ENCODE results near the gene LRRC45. TPM values are rescaled to one million over a fixed set of nuclear protein-coding genes. Genes with fewer than 3 reads are reported as not detected.
A peak's percentile ranks its signal among the peaks of the same experiment; 100 is the strongest.
"Not testable (repeated sequence)": the region's sequence is repeated elsewhere in the genome, so short reads cannot be mapped to it uniquely, and the experiment has no call there.

LRRC45 gene
- total RNA-seq (2012; rRNA removed): 8.6 and 13.5 TPM in 2 replicates

GRCh38 chr17:82022981-82023446 is at the start of gene LRRC45:
LRRC45 (plus strand) TSS chr17:82023305; CDS start chr17:82023644, 339 bp downstream.
- Histone ChIP-seq H3K4me2 (ENCODE audit: low read length) (peak within 1 kb of the TSS; percentile 100), H3K9me3 (replicated peaks; ENCODE audit: low read length) (no peaks in the 10 kb centered on the region), H3K4me1 (ENCODE audit: control insufficient read depth, insufficient read depth, low read length) (peaks cover 25% of the 10 kb centered on the region), H3K27me3 (ENCODE audit: control insufficient read depth, insufficient read depth, low read length) (no peaks in the 10 kb centered on the region), H3K36me3 (ENCODE audit: insufficient read depth, low read length) (peaks cover 8% of the 10 kb centered on the region), H3K4me3 (ENCODE audit: low read length) (peak within 1 kb of the TSS; percentile 96), H3K9ac (ENCODE audit: low read depth, low read length) (peak within 1 kb of the TSS; percentile 87)

GRCh38 chr17:81973432-81973831 is 49.7 kb upstream of the LRRC45 start:
- Histone ChIP-seq H3K36me3 (ENCODE audit: insufficient read depth, low read length) (no peaks in the 10 kb centered on the region), H3K9ac (ENCODE audit: low read depth, low read length) (no peak overlapping the region), H3K4me3 (ENCODE audit: low read length) (no peak overlapping the region), H3K27me3 (ENCODE audit: control insufficient read depth, insufficient read depth, low read length) (no peaks in the 10 kb centered on the region), H3K4me2 (ENCODE audit: low read length) (no peak overlapping the region), H3K4me1 (ENCODE audit: control insufficient read depth, insufficient read depth, low read length) (peaks cover 11% of the 10 kb centered on the region), H3K9me3 (replicated peaks; ENCODE audit: low read length) (peaks cover 8% of the 10 kb centered on the region)

- Histone ChIP-seq H3K4me1 (ENCODE audit: control insufficient read depth, insufficient read depth, low read length) (peaks cover 13% of the 10 kb centered on the region), H3K9ac (ENCODE audit: low read depth, low read length) (peak overlapping the region; percentile 93), H3K9me3 (replicated peaks; ENCODE audit: low read length) (peaks cover 8% of the 10 kb centered on the region), H3K27me3 (ENCODE audit: control insufficient read depth, insufficient read depth, low read length) (no peaks in the 10 kb centered on the region), H3K4me3 (ENCODE audit: low read length) (peak overlapping the region; percentile 93), H3K36me3 (ENCODE audit: insufficient read depth, low read length) (peaks cover 7% of the 10 kb centered on the region), H3K4me2 (ENCODE audit: low read length) (peak overlapping the region; percentile 94)
These were observed 46.5 kb upstream of the LRRC45 start for GRCh38 chr17:81976332-81977210.

- H3K4me1 ChIP-seq (ENCODE audit: control insufficient read depth, insufficient read depth, low read length): peaks cover 13% of the 10 kb centered on the region
- no peaks in the 10 kb centered on the region for H3K27me3 ChIP-seq (ENCODE audit: control insufficient read depth, insufficient read depth, low read length)
- H3K9ac ChIP-seq (ENCODE audit: low read depth, low read length): peak within 1 kb of the TSS; percentile 93
- peaks cover 7% of the 10 kb centered on the region for H3K36me3 ChIP-seq (ENCODE audit: insufficient read depth, low read length)
- peak within 1 kb of the TSS; percentile 94 for H3K4me2 ChIP-seq (ENCODE audit: low read length)
- H3K4me3 ChIP-seq (ENCODE audit: low read length): peak within 1 kb of the TSS; percentile 93
- peaks cover 8% of the 10 kb centered on the region for H3K9me3 ChIP-seq (replicated peaks; ENCODE audit: low read length)
These were observed 45.8 kb upstream of the LRRC45 start, which contains the start of gene ASPSCR1 for GRCh38 chr17:81977211-81977808. ASPSCR1 (plus strand) TSS chr17:81977629; CDS start chr17:81977647, 18 bp downstream.

GRCh38 chr17:81978524-81979298 is 44.4 kb upstream of the LRRC45 start:
- H3K27me3 ChIP-seq (ENCODE audit: control insufficient read depth, insufficient read depth, low read length): no peaks in the 10 kb centered on the region
- H3K36me3 ChIP-seq (ENCODE audit: insufficient read depth, low read length): peaks cover 7% of the 10 kb centered on the region
- H3K9me3 ChIP-seq (replicated peaks; ENCODE audit: low read length): no peaks in the 10 kb centered on the region
- peak overlapping the region; percentile 93 for H3K9ac ChIP-seq (ENCODE audit: low read depth, low read length)
- peaks cover 13% of the 10 kb centered on the region for H3K4me1 ChIP-seq (ENCODE audit: control insufficient read depth, insufficient read depth, low read length)
- peak overlapping the region; percentile 94 for H3K4me2 ChIP-seq (ENCODE audit: low read length)
- H3K4me3 ChIP-seq (ENCODE audit: low read length): peak overlapping the region; percentile 54

DNA sequence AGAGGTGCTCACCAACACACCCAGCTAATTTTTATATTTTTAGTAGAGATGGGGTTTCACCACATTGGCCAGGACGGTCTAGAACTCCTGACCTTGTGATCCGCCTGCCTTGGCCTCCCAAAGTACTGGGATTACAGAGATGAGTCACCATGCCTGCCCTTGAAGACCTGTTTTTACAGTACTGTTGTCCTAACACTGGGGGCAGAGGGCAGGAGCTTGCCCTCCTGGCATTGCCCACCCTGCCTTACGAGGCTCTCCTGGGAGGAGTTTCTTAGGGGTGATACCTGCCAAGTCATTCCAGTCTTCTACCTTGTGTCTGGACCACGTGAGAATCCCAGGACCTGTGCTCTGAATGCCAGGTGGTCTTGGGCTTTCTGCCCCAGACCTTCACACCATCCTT is 43.0 kb upstream of the LRRC45 start:
- H3K4me2 ChIP-seq (ENCODE audit: low read length): no peak overlapping the region
- peaks cover 13% of the 10 kb centered on the region for H3K4me1 ChIP-seq (ENCODE audit: control insufficient read depth, insufficient read depth, low read length)
- peaks cover 14% of the 10 kb centered on the region for H3K36me3 ChIP-seq (ENCODE audit: insufficient read depth, low read length)
- no peaks in the 10 kb centered on the region for H3K9me3 ChIP-seq (replicated peaks; ENCODE audit: low read length)
- H3K9ac ChIP-seq (ENCODE audit: low read depth, low read length): no peak overlapping the region
- H3K4me3 ChIP-seq (ENCODE audit: low read length): no peak overlapping the region
- H3K27me3 ChIP-seq (ENCODE audit: control insufficient read depth, insufficient read depth, low read length): no peaks in the 10 kb centered on the region

DNA sequence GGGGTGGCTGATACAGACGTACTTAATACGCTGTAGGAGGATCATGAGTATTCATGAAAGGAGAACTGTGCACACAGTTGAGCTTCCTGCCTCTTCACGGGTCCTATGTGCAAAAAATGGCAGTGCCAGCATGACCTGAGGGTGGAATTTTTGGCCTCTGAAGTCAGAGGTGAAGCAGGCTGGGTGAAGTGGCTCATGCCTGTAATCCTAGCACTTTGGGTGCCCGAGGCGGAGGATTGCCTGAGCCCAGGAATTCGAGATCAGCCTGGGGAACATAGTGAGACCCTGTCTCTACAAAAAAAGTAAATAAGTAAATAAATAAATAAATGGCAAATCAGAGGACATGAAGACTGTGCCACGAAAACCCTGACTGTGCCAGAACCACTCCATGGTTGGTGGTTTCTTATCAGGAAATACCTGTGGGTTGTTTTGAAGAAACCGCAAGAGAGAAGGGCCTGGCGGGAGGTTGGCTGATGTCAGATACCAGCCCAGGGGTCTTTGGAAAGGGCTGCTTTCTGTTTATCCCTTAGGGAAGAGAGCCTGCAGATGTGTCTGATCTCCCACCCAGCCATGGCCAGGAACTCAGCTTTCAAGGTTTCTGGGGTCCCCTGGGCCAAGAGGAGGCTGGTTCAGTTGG is 42.3 kb upstream of the LRRC45 start:
- peaks cover 20% of the 10 kb centered on the region for H3K36me3 ChIP-seq (ENCODE audit: insufficient read depth, low read length)
- no peaks in the 10 kb centered on the region for H3K9me3 ChIP-seq (replicated peaks; ENCODE audit: low read length)
- no peaks in the 10 kb centered on the region for H3K27me3 ChIP-seq (ENCODE audit: control insufficient read depth, insufficient read depth, low read length)
- no peak overlapping the region for H3K4me3 ChIP-seq (ENCODE audit: low read length)
- H3K4me2 ChIP-seq (ENCODE audit: low read length): no peak overlapping the region
- peaks cover 13% of the 10 kb centered on the region for H3K4me1 ChIP-seq (ENCODE audit: control insufficient read depth, insufficient read depth, low read length)
- H3K9ac ChIP-seq (ENCODE audit: low read depth, low read length): no peak overlapping the region

GRCh38 chr17:81981511-81981910 is 41.6 kb upstream of the LRRC45 start:
- not testable (repeated sequence) for H3K4me3 ChIP-seq (ENCODE audit: low read length); H3K9ac ChIP-seq (ENCODE audit: low read depth, low read length); H3K9me3 ChIP-seq (replicated peaks; ENCODE audit: low read length); H3K27me3 ChIP-seq (ENCODE audit: control insufficient read depth, insufficient read depth, low read length); H3K4me2 ChIP-seq (ENCODE audit: low read length)
- Histone ChIP-seq H3K4me1 (ENCODE audit: control insufficient read depth, insufficient read depth, low read length) (peaks cover 11% of the 10 kb centered on the region), H3K36me3 (ENCODE audit: insufficient read depth, low read length) (peaks cover 22% of the 10 kb centered on the region)

DNA sequence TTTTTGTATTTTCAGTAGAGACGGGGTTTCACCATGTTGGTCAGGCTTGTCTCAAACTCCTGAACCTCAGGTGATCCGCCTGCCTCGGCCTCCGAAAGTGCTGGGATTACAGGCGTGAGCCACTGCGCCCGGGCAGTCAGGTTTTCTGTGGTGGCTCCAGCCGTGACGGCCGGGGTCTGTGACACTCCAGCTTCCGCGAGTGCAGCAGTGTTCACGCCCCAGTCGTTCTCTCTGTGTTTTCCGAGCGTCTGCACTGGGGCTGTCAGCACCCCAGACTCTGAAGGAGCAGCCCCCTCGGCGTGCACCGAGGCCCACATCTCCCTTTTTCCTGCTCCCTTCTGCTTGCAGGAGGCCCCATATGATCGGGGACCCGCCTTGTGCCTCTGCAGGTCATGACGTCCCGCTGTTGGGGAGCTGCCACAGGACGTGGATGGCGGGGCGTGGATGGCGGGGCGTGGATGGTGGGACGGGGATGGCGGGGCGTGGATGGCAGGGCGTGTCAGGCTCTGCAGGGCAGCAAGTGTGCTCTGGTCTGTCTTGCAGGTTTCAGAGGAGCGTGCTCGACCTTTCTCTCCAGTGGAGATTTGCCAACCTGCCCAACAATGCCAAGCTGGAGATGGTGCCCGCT is 40.0 kb upstream of the LRRC45 start:
- Histone ChIP-seq H3K4me3 (ENCODE audit: low read length) (no peak overlapping the region), H3K36me3 (ENCODE audit: insufficient read depth, low read length) (peaks cover 24% of the 10 kb centered on the region), H3K9me3 (replicated peaks; ENCODE audit: low read length) (no peaks in the 10 kb centered on the region), H3K4me2 (ENCODE audit: low read length) (no peak overlapping the region), H3K9ac (ENCODE audit: low read depth, low read length) (no peak overlapping the region), H3K27me3 (ENCODE audit: control insufficient read depth, insufficient read depth, low read length) (no peaks in the 10 kb centered on the region), H3K4me1 (ENCODE audit: control insufficient read depth, insufficient read depth, low read length) (peaks cover 5% of the 10 kb centered on the region)

DNA sequence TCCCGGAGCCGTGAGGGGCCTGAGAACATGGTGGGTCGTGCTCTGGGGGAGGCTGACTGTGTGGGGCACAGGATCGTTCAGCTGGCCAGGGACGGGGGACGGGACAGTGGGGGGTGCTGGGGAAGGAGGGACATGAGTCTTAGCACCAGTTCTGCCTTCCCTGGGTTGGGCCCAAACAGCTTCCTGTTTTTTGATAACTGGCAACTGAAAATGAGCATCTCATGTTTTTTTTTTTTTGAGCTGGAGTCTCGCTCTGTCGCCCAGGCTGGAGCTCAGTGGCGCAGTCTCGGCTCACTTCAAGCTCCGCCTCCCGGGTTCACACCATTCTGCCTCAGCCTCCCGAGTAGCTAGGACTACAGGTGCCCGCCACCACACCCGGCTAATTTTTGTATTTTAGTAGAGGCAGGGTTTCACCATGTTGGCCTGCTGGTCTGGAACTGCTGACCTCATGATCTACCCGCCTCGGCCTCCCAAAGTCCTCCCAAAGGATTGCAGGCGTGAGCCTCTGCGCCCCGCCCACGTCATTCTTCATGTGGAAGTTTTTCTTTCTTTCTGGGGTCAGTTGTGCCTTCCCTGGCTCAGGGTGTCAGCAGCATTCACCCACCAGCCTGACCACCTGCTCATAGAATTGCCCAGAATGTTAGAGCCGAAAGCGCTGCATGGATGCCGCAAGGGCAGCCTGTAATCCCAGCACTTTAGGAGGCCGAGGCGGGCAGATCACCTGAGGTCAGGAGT is 39.3 kb upstream of the LRRC45 start:
- Histone ChIP-seq H3K36me3 (ENCODE audit: insufficient read depth, low read length) (peaks cover 24% of the 10 kb centered on the region), H3K9ac (ENCODE audit: low read depth, low read length) (no peak overlapping the region), H3K4me3 (ENCODE audit: low read length) (no peak overlapping the region), H3K9me3 (replicated peaks; ENCODE audit: low read length) (no peaks in the 10 kb centered on the region), H3K4me2 (ENCODE audit: low read length) (no peak overlapping the region), H3K27me3 (ENCODE audit: control insufficient read depth, insufficient read depth, low read length) (no peaks in the 10 kb centered on the region), H3K4me1 (ENCODE audit: control insufficient read depth, insufficient read depth, low read length) (peaks cover under 1% of the 10 kb centered on the region)
